GM19468 (cell line): ENCODE results near the gene FGGY.

Experiments
- ATAC-seq: cut with Tn5 transposase; IDR thresholded peaks from one replicate; pipeline ENCODE4 v1.9.1; 2021; ENCODE audit warnings: mild to moderate bottlenecking, moderate library complexity, moderate number of reproducible peaks; ENCODE audit not compliant: unreplicated experiment; ENCODE audit errors: extremely low read depth

The FGGY gene

DNA sequence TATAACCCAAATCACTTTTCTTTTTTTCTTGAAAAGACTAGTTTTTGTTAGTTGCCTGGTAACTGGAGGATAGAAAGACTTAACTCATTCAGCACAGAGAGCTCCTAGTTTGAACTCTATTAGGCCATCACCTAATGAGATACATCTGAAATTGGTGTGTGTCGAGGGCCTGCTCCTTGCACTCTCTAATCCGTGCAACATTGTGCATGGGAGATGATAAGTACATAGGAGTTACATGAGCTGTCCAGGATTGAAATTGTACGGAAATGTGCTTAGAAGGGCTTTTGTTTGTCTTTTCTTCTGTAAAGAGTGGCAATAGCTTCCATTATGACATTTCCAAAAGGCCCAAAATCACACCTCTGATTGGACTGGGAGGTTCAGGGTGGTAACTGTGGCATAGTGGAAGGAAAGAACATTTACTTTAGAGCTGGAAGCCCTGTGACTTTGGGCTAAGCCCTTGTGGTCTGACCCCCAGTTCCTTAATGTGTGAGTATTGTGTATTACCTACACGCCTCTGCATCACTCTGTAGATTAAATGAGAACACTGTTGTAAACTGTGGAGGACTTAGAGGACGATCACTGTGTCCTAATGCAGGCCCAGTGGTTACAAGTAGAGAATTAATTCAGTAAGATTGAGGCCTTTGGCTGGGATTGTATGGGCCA, 71.2 kb downstream of the FGGY start:
- no peak for ATAC-seq

DNA sequence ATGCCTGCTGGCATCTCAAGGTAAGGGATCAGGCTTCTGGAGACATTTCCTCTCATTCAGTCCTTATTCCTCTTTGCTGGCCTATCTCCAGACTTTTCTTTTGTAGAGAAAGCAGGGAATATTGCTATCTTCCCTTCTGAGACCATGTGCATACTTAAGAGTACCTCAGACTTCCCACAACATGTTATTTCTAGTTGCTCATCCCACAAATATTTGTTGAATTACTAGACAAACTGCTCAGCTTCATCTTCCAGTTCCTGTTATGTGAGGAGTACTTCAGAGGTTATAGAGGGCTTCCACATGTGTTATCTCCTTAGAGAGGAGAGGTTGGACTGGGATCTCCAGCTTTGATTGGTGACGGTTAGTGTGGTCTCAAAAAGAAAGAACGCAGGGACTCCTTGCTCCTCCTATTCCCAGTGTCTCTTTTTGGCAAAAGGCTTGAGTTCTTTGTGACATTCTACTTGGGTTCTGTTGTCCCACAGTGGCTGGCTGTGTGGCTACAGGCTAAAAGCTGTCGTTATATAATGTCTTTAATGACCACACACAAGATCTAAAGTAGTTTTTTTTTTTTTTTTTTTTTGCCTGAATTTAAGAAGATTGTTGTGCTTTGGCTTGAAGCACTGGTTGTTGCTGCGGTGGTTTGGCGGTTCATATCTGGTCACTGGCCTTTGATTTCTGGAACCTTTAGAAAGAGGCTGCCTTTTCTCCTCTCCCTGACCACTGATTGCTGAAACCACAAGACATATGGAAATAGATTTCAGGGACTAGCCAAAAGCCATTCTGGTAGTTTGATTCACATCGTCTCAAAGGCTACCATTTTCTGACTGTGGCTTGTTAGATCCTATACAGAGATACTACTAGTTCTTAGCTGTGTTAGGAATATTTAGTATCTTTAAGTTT, 78.7 kb downstream of the FGGY start:
- no peak for ATAC-seq

DNA sequence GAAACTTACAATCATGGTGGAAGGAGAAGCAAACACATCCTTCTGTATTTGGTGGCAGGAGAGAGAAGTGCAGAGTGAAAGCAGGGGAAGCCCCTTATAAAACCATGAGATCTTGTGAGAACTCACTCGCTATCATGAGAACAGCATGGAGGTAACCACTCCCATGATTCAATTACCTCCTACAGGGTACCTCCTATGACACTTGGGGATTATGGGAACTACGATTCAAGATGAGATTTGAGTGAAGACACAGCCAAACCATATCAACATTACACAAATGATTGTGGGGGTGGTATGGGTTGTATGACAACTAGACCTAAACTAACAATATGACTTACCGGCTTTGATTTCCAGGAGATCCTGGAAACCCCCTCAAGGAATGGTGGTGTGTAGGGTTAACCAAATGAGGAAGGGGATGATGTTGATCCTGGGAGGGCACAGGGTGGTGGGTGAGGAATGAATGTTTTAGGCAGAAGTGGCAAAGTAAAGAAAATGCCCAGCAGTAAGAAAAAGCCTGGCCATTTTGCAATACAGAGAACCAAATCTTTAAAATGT, 80.5 kb downstream of the FGGY start:
- no peak for ATAC-seq

DNA sequence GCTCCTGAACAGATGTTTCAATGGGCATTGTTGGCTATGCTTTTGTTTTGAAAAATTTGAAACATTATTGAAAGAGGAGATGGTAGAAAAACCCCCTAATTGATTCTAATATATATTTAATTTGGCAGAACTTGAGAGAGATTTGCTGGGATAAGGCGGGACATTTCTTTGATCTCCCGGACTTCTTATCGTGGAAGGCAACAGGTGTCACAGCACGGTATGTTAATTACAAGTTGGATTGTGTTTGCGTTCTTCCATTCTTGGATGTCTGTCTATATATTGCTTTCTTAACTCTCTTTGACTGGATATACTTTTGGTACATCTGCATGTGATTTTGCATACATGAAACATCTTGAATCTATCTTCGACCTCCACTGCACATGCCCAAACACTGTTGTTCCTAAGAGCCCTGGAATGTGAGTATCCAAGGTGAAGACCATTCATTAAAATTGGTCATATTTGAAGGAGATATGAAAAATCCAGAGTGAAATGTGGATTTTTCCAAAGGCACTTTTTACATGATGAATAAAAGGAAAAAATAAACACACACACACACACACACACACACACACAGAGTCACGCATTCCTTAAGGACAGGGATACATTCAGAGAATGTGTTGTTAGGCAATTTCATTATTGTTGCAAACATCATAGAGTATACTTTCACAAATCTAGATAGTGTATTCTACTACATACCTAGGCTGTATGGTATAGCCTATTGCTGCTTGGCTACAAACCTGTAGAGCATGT, 81.9 kb downstream of the FGGY start:
- no peak for ATAC-seq

DNA sequence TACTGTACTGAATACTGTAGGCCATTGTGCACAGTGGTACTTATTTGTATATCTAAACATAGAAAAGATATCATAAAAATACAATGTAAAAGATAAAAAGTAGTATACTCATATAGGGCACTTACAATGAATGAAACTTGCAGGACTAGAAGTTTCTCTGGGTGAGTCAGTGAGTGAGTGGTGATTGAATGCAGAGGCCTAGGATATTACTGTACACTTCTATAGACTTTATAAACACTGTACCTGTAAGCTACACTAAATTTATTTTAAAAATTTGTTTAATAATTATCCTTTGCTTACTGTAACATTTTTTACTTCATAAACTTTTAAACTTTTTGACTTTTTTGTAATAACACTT, 82.5 kb downstream of the FGGY start:
- ATAC-seq = no peak

DNA sequence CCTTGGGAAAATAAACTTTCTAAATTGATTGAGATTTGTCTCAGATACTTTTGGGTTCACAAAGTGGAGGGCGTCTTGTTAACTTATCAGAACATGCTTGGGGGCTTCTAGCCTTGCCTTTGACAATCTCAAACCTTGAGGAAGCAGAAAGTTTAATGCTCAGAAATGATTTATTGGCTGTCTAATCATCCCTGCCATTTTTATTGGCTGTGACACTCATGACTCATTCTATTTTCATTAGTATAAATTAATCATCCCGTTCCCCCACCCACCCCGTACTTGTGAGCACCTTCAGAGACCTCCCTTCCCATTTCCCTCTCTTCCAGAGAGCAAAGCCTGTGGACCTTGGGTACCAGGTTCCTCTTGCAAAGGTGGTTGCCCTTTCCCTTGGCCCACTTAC, 87.1 kb downstream of the FGGY start:
- ATAC-seq = no peak

DNA sequence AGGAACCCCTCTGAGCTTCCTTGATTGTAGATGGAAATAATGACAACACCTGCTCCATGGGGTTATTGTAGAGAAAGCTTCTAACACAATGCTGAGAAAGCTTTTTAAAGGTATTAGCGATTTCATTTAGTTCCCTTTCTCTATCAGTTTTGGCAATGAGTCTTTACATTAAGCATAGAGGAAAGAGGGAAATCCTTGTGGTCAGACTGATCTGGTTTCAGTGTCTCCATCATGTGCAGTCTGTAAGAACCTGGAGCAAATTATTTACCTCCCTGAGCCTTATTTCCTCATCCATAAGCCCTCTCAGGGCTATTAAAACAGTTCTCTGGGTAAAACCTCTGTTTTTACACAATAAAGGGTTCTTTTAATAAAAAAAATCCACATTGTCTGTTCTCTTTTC, 87.5 kb downstream of the FGGY start:
- ATAC-seq = no peak

DNA sequence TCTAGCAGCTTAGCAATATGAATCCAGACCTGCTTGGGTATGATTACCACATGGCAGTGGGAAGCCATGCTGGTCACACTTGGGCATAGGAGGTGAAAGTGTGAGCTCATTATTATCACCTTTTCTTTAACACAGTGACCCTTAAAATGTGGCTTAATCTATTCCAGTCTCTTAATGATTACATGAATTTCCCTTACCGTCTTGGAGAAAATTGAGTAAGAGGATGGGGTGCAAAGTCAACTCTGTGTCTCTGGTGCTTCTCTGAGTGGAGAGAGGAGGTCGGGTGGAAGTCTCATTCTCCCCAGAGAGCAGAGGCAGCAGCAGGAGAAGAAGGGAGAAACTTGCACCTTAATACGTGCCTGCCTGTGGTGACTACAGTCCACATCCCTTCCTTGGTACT, 91.3 kb downstream of the FGGY start:
- no peak for ATAC-seq

DNA sequence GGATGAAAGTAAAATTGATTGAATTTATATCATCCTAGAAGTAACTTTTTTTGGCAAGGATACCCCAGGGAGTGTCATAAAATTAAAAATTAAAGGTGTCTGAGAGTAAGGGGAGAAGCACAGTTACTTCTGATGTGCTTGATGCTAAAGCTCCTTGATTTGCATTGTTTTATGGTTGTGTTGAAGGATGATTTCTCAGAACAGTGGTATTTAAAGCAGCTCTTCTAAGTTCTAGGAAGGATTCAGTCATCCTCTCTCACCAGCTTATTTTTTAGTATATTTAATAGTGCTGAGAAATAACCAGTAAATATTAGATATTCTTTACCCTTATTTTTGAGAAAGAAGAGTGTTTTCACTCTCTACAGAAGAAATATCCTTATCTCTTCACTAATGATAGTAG, 93.0 kb downstream of the FGGY start:
- no peak for ATAC-seq

DNA sequence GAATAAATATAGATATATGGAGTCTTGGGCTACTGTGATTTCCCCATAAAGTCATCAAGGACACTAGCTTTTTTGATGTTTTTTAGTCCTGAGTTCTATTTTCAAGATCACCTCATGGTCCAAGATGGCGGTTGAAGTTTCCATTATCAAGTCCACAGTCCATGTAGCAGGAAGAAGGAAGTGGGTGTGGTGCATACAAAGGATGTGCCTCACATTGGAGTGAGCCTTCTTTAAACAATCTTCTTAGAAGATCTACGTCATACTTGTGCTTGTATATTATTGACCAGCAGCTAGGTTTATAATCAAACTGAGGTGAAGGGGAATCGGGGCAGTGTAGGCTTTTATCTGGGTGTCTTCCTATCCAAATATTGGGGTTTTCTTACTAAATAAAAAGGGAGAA, 93.4 kb downstream of the FGGY start:
- ATAC-seq = no peak

DNA sequence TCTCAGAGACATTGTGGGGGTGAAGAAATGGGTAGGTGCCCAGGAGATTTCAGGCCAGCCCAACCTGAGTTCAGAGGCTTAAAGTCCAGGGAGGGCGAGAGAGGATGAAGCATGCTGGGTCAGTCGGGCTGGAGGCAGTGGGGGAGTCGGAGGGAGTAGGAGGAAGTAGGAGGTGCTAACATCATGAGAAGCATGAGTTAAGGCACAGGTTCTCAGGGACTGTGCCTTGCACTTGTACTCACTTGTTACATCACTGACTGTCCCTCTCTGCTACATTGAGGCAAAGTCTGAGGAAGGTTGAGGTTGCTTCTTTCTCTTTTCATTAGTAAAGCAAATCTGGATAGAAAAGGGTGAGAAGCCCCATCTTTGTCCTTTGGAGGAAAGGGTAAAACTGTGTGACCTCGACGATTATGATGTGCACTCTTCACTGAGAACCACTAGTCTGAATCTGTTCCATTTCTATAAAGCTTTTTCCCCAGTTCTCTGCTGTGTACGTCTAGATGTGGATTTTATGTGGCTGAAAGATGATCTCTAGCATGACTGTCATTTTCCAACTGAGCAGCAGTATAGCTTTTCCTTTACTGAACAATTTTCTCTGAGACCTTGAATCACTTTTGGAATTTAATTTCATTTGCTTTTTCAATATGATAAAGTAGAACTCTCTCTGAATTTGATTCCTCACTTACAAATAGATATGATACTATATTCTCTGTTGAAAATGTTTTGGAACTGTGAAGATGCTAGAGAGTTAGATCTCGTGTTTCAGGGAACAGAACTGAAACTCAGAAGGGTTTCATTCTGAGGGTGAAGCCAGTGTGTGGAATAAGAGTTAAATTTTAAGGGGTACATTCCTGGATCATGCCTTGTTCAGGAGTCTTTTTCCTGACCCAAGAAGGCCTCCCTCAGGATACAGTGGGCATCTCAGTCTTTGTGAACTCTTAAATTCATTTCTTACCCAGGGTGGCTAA, 94.6 kb downstream of the FGGY start:
- ATAC-seq = no peak

DNA sequence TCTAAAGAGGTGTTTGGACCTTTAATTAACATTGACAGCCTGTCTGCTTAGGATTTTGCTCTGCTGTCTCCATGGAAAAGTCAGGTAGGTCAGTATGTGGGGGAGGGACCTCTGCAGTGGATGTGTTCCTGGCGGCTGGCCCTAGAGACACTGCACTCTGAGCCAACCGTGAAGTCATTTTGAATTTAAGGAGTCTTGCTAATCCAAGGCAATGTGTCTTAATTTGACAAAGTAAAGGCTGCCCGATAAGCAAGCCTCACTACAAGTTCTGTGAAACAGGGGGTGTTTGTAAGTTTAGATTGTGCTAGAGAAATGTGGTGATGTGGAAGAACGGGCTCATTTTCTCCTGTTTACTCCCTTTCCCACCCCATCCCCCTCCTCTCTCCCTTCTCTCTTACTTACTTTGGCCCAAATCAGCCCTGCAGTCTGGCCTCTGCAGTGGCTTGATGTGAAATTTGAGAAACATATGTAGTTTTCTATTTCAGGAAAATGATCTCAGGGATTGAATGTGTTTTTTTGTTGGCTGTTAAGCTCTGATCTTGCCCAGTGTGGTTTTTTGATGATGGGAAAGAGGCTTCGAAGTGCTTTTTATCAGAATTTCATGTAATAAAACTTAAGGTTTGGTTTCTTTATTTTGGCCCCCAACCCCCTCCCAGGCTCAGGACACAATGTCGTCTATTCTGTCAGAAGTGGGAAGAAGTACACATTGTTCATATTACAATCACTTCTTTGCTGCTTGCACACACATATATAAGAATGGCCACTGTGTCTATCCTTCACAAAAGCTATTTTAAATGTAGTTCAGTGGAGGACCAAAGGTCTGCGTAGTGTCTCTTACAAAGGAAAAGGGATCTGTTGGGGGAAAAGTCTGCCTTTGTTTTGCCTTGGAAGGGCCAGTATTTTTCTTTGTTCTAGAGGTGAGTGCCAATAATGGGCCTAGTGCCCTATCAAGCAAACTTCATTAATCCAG, 96.6 kb downstream of the FGGY start:
- ATAC-seq = no peak

DNA sequence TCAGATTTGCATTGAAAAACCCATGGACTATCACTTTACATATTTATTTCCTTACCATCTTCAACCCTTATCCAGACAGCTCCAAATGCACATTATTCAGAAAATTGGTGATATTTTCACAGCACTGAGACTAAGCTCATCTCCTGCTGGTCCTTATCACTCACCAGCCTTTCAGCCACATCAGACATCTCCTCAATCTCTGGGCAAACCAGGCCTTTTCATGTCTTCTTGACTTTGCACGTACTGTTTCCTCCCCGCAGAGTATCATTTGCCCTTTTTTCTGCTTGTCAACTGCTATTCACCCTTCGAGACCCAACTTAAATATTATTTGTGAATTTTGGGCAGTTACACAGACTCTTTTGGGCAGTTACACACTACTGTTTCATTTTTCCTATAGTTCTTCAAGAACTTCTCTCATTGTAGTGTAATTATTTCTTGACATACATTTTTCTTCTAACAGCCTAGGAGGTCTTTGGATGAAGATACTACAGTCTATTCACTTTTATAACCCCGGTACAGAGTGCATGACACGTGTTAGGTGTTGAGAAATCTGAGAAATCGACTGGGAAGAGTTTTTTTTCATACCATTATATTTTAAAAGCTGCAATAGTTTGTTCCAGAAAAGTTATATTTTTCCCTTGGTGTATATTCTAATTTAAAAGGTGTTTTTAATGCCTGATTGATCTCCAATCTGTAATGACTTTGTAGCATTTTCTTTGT, 98.0 kb downstream of the FGGY start:
- ATAC-seq = no peak

DNA sequence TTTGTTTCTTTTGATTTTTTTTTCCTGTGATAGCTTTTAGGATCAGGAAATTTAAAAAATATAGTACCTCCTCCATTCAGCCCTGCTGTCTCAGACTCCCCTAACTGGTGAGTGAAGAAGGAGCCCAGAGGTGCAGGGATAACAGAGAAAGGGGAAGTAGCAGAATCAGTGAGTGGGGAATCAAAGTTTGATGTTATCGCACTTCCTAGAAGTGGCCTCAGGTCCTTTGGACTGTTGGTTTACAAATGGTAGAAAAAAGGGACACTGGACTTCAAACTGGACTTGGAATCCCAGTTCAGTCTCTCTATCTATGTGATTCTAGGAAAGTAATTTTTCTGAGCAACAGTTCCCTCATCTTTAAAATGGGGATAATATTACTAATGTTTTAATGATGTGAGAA, 99.5 kb downstream of the FGGY start:
- ATAC-seq = no peak

DNA sequence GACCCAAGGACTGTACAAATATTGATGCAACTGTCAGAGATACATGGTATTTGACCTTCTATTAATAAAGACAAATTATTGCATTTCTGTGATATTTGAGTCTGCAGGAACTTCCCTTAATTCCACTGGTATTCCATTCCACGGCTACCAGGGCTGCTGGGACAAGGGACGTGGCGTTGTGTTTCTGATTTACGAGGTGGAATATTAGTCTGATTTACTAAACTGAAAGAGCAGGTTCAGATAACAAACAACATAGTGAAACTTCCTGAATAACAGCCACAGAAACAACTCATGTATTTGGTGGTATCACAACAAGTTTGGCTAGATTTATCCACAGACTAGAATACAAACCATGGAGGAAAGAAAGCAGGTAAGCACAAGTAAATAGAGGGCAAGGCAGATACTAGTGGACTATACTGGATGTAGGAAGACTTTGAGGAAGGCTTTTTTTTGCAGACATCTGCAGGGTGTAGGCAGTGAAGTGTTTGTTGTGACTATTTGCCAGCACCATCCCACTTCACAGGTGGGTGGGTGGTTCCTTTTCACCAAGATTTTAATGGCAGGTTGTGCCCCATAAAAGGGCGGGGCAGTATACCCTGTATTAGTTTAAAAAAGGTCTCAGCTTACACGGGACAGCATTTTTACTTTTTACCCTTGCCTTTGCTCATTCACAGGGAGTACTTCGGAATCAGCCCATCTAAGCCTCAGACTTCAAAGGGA, 100.4 kb downstream of the FGGY start:
- ATAC-seq = no peak

DNA sequence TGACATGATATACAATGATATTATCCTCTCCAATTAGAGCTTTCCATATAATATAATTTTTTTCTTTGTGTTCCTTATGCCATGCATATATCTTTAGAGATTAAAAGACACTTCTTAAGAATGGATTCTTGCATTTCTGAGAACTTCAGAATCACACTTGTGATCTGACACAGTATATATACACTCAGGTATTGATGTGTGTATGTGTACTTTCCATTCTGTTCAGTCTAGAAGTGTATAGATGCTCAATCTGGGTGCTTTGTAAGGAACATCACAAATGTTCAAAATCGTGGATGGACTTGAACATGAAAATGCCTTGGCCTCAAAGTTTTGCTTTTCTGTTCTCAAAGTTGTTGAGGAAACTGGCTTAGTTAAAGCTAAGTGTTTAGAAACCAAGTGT, 102.7 kb downstream of the FGGY start:
- no peak for ATAC-seq

DNA sequence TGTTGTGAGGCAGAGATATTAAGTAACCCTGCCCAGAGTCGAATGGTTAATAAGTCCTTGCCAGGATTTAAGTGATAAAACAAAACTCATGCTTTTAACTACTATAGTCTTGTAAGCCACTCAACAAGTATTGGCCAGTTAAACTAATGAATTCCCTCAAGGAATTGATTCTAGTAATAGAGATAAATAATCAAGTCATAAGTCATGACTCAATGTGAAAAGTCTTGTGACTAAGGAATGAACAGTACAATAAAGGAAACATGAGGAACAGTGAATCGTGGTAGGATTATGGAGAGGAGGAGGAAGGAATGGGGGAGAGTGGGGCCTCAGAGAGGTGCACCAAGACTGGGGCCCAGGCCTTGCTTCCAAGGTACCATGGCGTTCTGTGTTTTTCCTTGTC, 104.7 kb downstream of the FGGY start:
- ATAC-seq = no peak
